HG02885 (cell line): ENCODE results near the gene RALGAPA1.
"Not testable (repeated sequence)": the region's sequence is repeated elsewhere in the genome, so short reads cannot be mapped to it uniquely, and the experiment has no call there.

ENCODE experiments used
- ATAC-seq: cut with Tn5 transposase; IDR thresholded peaks from one replicate; pipeline ENCODE4 v1.9.1; 2021; ENCODE audit warnings: mild to moderate bottlenecking; ENCODE audit not compliant: unreplicated experiment, poor library complexity

RALGAPA1 gene

DNA sequence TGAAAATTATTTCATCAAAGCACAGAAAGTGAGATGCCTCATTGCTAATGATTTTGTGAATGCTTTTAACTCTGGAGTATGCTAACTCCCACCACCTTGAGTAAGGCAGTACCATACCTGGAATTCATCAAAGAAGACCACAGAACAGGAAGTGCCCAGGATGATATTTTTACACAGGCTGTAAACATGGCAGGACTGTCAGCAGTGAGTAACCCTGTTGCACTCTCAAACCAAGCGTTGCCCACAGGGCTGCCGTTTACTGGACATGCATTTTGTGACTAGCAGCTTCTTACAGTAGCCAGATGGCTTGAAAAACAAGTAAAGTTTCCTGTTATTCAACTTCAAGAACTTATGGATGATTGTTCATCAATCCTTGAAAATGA lies 42.4 kb downstream of the RALGAPA1 start:
- ATAC-seq: no peak

DNA sequence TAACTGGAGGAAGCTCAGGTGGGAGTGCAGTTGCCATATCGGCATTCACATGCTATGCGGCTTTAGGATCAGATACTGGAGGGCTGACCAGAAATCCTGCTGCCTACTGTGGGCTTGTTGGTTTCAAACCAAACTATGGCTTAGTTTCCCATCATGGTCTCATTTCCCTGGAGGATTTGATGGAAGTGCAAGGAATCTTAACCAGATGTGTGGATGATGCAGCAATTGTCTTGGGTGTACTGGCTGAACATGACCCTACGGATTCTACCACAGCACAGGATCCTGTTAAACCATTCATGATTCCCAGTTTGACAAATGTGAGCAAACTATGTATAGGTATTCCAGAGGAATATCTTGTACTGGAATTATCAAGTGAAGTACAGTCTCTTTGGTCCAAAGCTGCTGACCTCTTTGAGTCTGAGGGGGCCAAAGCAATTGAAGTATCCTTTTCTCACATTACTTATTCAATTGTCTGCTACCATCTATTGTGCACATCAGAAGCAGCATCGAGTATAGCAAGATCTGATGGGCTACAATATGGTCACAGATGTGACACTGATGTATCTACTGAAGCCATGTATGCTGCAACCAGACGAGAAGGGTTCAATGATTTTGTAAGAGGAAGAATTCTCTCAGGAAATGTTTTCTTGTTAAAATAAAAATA lies 42.9 kb downstream of the RALGAPA1 start:
- no peak for ATAC-seq

DNA sequence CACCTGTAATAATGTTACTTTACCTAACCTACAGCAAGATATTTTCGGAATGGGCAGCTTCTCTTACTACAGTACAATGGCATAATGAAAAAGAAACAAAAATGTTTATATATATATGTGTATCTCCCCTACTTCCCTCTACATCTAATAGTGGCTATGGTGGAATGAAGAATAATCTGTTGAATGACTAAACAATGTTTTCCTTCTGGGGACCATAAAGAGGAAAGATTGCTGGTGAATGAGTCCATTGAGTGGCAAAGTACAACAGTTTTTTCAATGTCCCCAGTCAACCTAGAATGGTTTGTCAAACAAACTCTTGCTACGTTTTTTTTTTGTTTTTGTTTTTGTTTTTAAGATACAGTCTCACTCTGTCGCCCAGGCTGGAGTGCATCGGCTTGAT lies 47.2 kb downstream of the RALGAPA1 start:
- no peak for ATAC-seq

DNA sequence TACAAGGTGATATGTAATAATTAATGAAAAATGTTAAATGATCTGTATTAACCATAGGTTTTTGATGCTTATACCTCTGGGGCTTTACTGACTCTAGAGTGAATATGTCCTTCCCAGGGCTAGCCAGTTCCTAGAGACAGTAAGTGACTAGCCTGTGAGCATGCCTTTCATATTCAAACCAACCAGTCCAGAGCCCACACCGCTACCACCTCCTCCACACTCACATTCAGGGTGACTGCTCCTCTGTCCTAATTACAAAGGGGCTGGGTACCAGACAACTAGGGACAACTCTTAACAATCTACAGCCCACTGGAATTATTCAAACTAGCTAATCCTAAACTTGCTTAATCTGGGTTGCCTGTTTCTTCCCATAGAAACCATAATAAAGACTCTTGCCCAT lies 49.0 kb downstream of the RALGAPA1 start:
- no peak for ATAC-seq

DNA sequence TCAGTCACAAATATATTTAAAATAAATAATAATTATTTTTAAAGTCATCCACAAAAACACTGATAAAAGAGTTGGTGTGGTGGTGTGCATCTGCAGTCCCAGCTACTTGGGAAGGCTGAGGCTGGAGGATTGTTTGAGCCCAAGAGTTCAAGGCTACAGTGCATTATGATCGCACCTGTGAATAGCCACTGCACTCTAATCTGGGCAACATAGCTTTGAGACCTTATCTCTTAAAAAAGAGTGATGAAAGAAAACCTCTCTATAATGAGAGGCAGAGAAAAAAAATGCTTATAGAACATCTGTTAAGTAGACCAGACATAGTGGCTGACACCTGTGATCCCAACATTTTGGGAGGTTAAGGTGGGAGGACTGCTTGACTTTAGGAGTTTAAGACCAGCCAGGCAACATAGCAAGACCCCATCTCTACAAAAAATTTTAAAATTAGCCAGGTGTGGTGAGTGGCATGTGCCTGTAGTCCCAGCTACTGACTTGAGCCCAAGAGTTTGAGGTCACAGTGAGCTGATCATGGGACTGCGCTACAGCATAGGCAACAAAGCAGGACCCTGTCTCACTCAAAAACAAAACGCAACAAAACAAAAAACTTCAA lies 50.5 kb downstream of the RALGAPA1 start:
- ATAC-seq: no peak

DNA sequence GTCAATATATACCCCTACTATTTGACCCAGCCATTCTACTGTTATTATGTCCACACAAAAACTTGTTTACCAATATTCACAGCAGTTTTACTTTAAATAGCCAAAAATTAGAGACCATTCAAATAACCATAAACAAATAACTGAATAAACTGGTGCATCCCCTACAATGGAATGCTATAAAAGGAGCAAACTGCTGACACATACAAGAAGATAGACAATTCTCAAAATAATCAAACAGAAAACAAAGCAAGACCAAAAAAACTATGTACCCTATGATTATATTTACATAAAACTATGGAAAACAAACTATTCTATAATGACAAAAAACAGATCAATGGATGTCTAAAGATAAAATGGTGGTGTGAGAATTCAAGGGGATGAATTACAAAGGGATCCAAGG lies 54.4 kb downstream of the RALGAPA1 start:
- no peak for ATAC-seq

DNA sequence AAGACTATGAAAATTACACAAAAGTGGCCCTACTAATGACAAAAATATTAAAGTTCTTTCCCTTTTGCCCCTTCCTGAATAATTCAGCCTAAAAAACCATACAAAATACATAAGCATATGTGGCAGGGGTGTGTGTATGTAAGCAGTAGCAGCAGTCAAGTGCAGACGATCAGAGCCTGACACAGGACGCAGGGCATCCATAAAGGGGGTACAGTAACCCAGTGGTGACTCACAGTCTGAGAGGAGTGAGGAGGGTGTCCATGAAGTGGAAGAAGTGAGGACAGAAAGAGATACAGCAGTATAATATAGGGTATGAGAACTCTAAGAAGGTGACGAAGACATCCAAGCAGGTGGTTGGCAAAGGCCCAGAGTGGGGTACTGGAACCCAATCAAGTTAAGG lies 56.7 kb downstream of the RALGAPA1 start:
- no peak for ATAC-seq

DNA sequence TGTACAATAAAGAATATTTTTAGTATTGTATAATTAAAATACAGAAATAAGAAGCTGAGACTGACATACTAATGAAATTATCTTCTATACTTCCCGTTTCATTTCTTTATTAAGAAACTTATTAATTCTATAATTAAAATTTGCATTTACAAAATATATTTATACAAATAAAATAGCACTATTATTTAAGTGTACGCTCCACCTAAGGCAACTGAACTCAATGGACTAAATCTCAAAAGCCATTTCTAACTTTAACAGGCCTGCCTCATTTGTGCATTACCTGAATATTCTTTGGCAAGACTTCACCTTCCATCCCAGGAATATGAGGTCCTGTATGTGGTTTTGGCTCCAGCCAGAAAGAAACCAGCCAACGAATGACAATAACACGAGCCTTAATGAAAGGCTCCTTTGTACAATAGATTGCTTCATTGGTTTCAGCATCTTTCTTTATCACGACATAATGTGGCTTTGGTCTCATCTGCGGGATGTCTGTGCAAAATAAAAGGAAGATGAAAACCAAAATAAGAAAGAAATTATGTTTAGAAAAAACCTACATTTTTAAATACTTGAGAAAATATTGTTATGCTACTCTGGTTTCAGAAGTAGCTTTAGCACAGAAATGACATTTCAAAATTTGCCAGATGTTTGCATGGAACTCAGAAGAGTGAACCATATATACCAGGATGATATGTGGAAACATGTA lies 58.7 kb downstream of the RALGAPA1 start:
- no peak for ATAC-seq

DNA sequence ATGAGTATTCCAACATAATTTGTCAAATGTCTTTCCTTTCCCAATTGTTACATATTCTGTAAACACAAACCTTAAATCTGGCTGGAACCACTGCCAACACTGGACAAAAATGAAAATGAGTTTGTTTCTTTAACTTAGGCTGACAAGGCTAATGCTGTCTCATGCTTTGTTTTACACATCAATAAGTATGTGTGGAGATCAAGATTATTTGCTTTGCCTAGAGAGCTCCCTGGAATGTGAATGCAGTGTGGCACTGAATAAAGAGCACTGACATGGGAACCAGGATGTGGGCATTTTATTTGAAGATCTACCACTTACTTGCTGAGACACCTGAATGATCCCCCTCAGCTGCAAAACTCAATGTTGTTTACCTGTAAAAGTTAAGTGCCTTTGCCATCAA lies 61.7 kb downstream of the RALGAPA1 start:
- ATAC-seq: no peak

DNA sequence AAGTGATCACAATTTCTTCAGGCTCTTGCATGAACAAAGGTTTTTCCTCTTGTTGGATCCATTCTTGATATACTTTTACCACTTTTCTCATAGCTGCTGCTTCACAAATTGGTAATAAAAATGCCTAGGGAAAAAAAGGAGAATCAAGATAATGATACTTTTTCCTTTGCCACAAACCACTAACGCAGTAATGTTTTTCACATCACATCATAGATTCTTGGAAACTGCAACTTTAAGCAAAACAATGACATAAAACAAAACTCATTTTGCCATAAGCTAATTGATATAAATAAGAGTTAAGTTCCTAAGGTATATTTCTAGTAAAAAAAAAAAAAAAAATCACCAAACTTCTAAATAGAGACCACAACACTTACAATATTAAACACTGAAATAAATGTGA lies 66.7 kb downstream of the RALGAPA1 start:
- ATAC-seq: no peak

DNA sequence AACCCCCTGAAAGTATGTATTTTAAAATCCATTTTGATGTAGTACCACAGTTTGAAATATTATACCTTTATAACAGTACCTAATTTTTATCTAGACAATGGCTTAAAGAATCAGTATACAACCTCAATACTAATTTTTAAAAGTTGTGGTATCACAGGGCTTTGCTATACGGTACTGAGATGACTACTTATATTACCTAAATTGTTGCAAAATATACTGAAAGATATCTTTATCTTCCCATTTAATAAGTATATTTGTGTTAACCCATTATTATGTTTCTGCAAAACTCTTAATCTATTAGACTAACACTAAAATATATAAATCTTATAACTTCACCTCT lies 67.1 kb downstream of the RALGAPA1 start:
- no peak for ATAC-seq

DNA sequence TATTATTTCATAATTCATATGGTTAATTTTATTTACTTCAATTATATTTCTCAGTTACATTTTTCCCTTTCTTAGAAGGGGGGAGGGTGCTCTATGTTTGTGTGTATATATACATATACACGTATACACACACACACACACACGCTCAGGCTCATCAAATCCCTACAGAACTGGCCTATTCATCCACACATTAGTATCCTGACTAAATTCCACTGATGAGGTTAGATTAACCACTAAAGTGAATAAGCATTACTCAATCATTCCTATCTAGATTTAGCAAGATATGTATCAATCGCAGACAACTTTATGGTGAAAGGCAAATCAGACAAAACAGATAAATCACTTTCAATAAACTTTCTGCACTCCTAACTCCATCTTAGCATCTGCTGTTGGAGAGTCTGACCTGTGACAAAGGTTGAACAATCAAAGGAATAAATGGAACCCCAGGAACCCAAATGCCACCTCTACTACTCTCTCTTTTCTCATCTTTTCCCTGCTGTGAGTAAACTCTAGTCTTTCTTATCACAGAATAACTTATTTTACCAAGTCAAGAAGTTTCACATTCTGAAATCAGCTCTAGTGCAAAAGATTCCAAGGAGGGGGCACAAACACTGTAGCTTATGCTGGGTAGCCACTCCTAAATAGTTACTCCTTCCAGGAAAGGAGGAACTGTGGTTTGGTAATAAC lies 67.6 kb downstream of the RALGAPA1 start:
- no peak for ATAC-seq

DNA sequence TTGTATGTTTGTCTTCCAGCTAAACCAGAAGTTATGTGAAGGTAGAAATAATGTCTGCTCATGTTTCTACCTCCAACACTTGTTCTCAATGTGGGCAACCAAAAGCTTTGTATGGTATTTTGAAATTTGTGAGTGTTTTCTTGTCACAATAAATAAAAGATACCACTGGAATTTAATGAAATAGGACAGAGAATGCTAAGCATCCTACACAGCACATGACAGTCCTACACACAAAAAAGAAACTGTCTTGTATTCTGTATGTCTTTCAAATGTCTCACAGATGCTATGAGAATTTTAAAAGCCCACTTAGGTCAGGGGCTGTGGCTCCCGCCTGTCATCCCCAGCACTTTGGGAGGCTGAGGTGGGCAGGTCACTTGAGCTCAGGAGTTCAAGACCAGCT lies 68.9 kb downstream of the RALGAPA1 start:
- no peak for ATAC-seq

DNA sequence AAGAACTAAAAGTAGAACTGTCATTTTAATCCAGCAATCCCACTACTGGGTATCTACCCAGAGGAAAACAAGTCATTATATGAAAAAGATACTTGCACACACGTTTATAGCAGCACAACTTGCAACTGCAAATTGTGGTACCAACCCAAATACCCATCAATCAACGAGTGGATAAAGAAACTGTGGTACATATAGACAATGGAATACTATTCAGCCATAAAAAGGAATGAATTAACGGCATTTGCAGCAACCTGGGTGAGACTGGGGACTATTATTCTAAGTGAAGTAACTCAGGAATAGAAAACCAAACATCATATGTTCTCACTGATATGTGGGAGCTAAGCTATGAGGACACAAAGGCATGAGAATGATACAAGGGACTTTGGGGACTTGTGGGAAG lies 73.9 kb downstream of the RALGAPA1 start:
- not testable (repeated sequence) for ATAC-seq

DNA sequence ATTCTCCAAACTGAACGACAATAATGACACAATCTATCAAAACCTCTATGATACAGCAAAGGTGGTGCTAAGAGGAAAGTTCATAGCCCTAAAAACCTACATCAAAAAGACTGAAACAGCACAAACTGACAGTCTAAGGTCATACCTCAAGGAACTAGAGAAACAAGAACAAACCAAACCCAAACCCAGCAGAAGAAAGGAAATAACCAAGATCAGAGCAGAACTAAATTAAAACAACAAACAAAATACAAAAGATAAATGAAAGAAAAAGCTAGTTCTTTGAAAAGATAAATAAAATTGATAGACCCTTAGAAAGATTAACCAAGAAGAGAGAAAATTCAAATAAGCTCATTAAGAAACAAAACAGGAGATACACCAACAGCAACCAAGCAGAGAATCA lies 75.6 kb downstream of the RALGAPA1 start:
- not testable (repeated sequence) for ATAC-seq

DNA sequence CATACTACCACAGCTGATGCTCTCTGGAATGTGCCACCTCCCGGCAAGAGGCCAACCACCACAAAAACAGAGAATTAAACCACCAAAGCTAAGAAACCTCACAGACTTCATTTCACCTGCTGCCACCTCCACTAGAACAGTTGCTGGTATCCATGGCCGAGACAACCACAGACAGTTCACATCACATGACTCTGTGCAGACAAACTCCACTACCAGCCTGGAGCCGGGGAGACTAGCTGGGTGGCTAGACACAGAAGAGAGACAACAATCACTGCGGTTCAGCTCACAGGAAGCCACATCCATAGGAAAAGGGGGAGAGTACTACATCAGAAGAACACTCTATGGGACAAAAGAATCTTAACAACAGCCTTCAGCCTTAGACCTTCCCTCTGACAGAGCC lies 78.2 kb downstream of the RALGAPA1 start:
- no peak for ATAC-seq

DNA sequence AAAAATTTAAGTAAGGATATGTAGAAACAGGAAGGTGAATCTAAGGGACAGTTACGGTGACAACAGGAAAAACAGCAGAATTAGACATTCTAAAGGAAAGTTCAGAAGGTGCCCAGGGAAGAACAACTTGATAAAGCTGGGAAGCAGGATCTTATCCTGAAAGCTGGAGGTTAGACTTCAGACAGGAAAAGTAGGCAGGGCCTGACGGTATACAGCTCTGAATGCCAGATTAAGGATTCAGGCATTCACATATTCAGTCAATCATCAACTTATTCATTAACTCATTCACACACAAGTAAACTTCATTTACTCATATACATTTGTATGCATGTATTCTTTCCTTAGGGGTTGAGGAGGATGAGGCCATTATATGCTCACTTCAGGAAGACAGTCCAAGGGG lies 81.3 kb downstream of the RALGAPA1 start:
- no peak for ATAC-seq

DNA sequence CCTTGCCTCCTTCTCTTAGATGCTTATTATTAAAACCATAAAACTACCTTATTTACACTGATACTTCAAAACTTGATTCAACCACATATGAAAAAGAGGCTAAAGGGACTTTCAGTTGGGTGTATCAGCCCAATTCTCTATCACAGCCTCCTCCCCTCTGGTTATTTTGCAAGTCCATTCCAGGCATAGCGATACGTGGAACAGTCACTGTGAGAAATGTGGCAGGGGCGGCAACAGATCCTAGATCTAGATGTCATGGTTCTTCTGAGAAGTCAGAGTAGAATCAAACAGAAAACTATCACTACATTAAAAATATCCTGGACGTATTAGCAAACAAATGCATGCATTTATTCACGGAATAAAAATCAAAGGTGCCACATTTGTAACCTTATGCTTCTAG lies 83.2 kb downstream of the RALGAPA1 start:
- ATAC-seq: no peak

DNA sequence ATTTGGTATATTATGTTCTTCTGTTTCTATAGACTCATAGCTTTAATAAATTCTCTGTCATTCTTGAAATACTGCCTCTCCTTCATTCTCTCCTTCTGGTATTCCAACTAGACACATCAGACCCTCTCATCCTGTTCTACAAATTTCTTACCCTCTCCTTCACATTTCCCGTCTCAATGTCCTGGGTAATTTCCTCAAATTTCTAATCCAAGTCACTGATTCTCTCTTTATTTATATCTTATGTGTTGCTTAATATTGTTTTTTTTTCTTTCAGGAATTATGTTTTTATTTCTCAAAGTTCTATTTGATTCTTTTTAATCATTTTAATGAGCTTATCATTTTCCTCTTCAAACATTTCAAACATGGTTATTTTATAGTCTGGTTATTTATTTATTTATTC lies 94.0 kb downstream of the RALGAPA1 start:
- ATAC-seq: no peak

DNA sequence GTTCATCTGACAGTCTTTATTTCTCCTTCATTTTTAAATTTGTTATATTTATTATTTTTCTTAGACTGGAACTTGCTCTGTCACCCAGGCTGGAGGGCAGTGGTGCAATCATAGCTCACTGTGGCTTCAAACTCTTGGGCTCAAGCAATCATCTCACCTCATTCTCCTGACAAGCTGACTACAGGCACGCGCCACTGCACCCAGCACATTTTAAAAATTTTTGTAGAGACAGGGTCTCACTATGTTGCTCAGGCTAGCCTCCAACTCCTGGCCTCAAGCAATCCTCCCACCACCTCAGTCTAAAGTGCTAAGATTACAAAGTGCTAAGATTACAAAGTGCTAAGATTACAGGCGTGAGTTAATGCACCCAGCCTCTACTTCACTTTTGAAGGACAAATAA lies 96.6 kb downstream of the RALGAPA1 start:
- no peak for ATAC-seq

DNA sequence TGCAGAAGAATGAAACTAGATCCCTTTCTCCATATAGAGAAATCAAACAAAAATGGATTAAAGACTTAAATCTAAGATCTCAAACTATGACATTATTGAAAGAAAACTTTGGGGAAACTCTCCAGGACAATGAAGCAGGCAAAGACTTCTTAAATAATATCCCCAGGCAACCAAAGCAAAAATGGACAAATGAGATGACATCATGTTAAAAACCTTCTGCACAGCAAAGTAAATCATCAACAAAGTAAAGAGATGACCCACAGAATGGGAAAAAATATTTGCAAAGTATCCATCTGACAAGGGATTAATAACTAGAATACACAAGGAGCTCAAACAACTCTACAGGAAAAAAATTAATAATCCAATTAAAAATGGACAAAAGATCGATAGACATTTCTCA lies 101.0 kb downstream of the RALGAPA1 start:
- no peak for ATAC-seq
